Left lobe of liver (tissue), 2 donors: ENCODE measurements around the gene PRSS1. TPM values are rescaled to one million over a fixed set of nuclear protein-coding genes. Genes with fewer than 3 reads are reported as not detected.

Experiments
- ATAC-seq: fragments of 200-7000 bp; cut with Tn5 transposase; one replicate; pipeline ENCODE4 v1.9.1; 2020; ENCODE audit warnings: mild to moderate bottlenecking, moderate library complexity
- DNase-seq: peaks from one replicate; pipeline ENCODE4 v3.0.0-alpha.2; 2020; ENCODE audit warnings: low spot score
- total RNA-seq: library from RNA; stranded (reverse); gene quantifications from one replicate; pipeline ENCODE4 v1.2.1, GENCODE V29; 2021
- donor health status: DM: no; HTN: no; CAD: no; lungs with moderate emphysema.
- donor health status: DM: no; HTN: yes; CAD: no.

Gene PRSS1
- total RNA-seq, 1 donor from 2014 or later = 19.7 TPM

- no peak for ATAC-seq
- DNase-seq = no peak
Observed at GRCh38 chr7:142791502-142791901, 42.2 kb downstream of the PRSS1 start.

DNA sequence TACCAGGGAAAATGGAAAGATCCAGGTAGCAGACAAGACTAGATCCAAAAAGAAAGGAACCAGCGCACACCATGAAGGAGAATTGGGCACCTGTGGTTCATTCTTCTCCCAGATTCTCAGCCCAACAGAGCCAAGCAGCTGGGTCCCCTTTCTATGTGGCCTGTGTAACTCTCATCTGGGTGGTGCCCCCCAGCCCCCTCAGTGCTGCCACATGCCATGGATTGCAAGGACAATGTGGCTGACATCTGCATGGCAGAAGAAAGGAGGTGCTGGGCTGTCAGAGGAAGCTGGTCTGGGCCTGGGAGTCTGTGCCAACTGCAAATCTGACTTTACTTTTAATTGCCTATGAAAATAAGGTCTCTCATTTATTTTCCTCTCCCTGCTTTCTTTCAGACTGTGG, 42.9 kb downstream of the PRSS1 start:
- DNase-seq = no peak
- no peak for ATAC-seq

DNA sequence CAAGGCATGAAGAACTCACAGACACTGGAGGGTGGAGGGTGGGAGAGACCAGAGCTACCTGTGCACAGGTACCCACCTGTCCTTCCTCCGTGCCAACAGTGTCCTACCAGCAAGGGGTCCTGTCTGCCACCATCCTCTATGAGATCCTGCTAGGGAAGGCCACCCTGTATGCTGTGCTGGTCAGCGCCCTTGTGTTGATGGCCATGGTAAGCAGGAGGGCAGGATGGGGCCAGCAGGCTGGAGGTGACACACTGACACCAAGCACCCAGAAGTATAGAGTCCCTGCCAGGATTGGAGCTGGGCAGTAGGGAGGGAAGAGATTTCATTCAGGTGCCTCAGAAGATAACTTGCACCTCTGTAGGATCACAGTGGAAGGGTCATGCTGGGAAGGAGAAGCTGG, 43.3 kb downstream of the PRSS1 start:
- DNase-seq (no peak), ATAC-seq (no peak)

- ATAC-seq (no peak), DNase-seq (no peak)
Observed at GRCh38 chr7:142793156-142793555, 43.9 kb downstream of the PRSS1 start.

DNA sequence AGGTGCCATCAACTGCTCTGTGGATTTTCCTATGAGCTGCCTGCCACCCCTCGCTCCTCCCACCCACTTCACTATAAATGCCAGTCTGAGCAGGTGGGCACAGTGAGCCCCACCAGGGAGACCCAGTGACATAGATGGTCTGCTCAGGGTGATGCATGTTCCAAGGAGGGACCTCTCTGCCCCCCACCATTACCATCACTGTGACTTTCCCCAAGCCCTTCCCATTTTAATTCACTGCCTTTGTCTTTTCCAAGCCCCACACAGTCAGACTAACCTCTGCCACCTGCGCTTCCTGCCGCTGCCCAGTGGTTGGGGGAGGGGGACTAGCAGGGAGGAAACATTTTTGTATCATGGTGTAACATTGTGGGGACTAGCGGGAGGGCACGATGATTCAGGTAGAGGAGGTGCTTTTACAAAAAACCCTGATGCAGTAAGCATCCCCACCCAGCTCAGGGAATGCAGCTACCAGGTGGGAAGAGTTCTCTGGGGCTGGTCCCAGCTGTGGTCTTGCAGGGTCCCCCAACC, 46.1 kb downstream of the PRSS1 start:
- DNase-seq (no peak), ATAC-seq (no peak)

- no peak for DNase-seq
- ATAC-seq = no peak
Observed at GRCh38 chr7:142796001-142796500, 46.8 kb downstream of the PRSS1 start.

GRCh38 chr7:142796501-142797390, 47.5 kb downstream of the PRSS1 start:
- DNase-seq = peak; percentile 38
- peak; percentile 37 for ATAC-seq

DNA sequence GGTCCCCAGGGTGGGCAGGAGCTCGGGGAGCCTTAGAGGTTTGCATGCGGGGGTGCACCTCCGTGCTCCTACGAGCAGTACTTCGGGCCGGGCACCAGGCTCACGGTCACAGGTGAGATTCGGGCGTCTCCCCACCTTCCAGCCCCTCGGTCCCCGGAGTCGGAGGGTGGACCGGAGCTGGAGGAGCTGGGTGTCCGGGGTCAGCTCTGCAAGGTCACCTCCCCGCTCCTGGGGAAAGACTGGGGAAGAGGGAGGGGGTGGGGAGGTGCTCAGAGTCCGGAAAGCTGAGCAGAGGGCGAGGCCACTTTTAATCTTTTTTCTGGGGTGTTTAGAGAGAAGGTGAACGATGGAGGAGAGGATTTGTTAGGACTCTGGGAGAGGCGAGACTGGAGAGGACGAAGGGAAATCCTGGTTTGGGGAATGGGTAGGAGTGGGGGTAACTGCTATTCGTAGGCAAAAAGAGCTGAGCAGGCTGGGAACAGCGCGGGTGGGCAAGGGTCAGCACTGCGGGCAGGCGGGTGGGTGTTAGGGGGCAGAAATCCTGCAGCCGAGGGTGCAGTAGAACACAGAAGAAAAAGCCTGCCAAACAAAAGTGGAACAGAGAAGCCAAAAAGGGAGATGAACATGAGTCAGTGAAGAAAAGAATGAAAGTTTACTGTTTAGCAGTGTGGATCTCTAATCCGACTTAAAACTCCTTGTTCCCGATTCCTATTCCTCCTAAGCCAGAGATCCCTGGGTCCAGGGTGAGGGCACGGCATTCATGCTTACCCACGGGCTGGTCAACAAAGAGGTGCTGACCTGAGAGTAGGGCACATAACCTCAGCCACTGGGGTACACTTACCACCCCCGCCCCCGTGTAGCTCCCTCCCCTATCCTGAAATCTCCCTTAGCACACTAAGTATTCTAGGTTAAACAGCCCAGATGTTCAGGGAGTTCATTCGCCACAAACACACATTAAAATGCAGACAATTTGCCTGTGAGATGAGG, 48.4 kb downstream of the PRSS1 start:
- peak; percentile 38 for DNase-seq
- ATAC-seq = peak; percentile 22

DNA sequence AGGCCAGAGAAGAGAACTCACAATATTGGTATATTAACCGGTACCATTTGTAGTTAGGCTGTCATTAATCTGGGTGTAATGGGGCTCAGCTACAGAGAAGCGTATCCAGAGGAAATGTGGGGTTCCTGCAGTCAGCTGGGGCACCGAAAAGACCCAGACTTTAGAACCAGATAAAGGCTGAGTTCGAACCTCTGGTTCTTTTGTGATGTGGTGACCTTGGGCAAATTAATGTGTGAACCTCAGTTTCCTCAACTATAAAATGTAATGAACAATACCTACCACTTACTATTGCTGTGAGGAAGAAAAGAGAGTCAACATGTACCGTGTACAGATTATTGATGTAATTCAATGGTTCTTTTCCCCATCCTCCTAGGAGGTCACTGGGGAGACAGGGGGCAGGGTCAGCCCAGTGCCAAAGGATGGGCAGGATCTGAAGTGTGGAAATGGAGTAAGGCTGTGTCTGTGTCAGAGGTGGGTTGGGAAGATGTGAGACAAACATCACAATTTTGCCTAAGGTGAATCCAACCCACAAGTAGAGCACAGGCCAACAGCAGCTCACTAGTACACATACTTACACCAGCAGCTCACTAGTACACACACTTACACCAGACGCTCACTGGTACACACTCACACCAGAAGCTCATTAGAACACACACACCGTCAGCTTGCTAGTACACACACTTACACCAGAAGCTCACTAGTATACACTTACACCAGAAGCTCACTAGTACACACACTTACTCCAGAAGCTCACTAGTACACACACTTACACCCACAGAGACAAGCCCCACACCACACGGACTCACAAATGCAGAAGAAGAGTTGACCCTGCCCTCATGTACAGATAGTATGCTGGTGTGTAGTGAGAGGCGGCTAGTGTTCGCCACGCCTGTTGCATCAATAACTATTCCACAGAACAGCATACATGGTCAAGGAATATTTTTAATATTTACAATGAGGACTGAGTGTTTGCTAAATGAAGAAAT, 49.5 kb downstream of the PRSS1 start:
- DNase-seq (peak; percentile 14), ATAC-seq (no peak)

DNA sequence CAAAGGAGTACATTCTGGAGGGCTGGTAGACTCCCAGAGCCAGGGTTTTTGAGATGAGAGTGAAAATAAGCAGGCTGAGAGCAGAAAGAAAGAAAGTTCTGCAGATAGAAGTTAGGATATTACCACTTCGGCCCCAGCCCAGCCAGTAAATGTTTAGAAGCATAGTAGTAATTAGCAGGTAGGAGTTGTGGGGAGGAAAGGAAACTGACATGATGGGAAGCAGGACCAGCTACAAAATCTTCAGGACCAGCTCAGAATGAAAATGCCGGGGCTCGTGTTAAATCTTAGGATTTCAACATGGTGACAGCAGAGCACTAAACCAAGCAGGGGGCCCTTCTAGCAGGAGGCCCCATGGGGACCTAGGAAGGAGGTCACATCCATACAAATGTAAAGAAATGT, 50.2 kb downstream of the PRSS1 start:
- no peak for DNase-seq
- no peak for ATAC-seq

GRCh38 chr7:142800088-142800487, 50.8 kb downstream of the PRSS1 start:
- no peak for DNase-seq
- ATAC-seq = no peak

GRCh38 chr7:142800699-142801260, 51.5 kb downstream of the PRSS1 start:
- no peak for DNase-seq
- ATAC-seq = no peak

DNA sequence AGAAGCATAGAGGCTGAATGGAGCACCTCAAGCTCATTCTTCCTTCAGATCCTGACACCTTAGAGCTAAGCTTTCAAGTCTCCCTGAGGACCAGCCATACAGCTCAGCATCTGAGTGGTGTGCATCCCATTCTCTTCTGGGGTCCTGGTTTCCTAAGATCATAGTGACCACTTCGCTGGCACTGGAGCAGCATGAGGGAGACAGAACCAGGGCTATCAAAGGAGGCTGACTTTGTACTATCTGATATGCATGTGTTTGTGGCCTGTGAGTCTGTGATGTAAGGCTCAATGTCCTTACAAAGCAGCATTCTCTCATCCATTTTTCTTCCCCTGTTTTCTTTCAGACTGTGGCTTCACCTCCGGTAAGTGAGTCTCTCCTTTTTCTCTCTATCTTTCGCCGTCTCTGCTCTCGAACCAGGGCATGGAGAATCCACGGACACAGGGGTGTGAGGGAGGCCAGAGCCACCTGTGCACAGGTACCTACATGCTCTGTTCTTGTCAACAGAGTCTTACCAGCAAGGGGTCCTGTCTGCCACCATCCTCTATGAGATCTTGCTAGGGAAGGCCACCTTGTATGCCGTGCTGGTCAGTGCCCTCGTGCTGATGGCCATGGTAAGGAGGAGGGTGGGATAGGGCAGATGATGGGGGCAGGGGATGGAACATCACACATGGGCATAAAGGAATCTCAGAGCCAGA, 52.5 kb downstream of the PRSS1 start:
- ATAC-seq (no peak), DNase-seq (no peak)

GRCh38 chr7:142802301-142802700, 53.0 kb downstream of the PRSS1 start:
- DNase-seq = no peak

More at GRCh38 chr7:142802301-142802700, 53.0 kb downstream of the PRSS1 start:
- ATAC-seq = no peak

Other genes with a start within 250 kb of the PRSS1 start
- gene PRSS2, start 21.5 kb downstream of the PRSS1 start, total RNA-seq = 53.2 TPM
- gene EPHB6, start 105.6 kb downstream of the PRSS1 start, total RNA-seq = 5.1 TPM
- gene TRPV6, start 136.3 kb downstream of the PRSS1 start, total RNA-seq = 0.53 TPM
- not detected for gene TRPV5, start 184.3 kb downstream of the PRSS1 start, total RNA-seq
- not detected for gene LLCFC1, start 190.0 kb downstream of the PRSS1 start, total RNA-seq
- 0.28 TPM for gene KEL, start 212.9 kb downstream of the PRSS1 start, total RNA-seq